Right lobe of liver (tissue), 6 donors: ENCODE data around the gene KMT5C. TPM values are rescaled to one million over a fixed set of nuclear protein-coding genes. Genes with fewer than 3 reads are reported as not detected.

ENCODE experiments used
- ATAC-seq, 4 donors: fragments of 200-7000 bp; cut with Tn5 transposase; one replicate each; pipeline ENCODE4 v1.9.1; 2020; ENCODE audit warnings: mild to moderate bottlenecking in 4 of 4, moderate library complexity in 4 of 4
- DNase-seq, 3 donors: peaks; one replicate each; pipeline ENCODE4 v3.0.0-alpha.2; 2020
- H3K27ac ChIP-seq, 3 donors: fragments of 200-600 bp; one replicate each; pipeline ENCODE4 v1.8.0; 2022
- H3K27me3 ChIP-seq, 2 donors: fragments of 200-600 bp; one replicate each; pipeline ENCODE4 v1.8.0; 2022
- H3K36me3 ChIP-seq, 4 donors: fragments of 200-600 bp; sonication (generic) in 1 of 4; one replicate each; pipeline versions ENCODE4 v1.5.1 to v1.8.0; 2017 to 2022; ENCODE audit warnings: control low read depth in 1 of 4
- H3K4me1 ChIP-seq, 4 donors: fragments of 200-600 bp; sonication (generic) in 1 of 4; one replicate each; pipeline versions ENCODE4 v1.5.1 to v1.8.0; 2017 to 2022; ENCODE audit warnings: control low read depth in 1 of 4
- H3K4me3 ChIP-seq, 3 donors: fragments of 200-600 bp; one replicate each; pipeline ENCODE4 v1.8.0; 2022
- H3K9me3 ChIP-seq, 4 donors: fragments of 200-600 bp; sonication (generic) in 1 of 4; one replicate each; pipeline versions ENCODE4 v1.5.1 to v1.8.0; 2017 to 2022; ENCODE audit warnings: control low read depth in 1 of 4
- POLR2A ChIP-seq: fragments of 450-650 bp; IDR thresholded peaks from one replicate; pipeline ENCODE4 v1.6.1; 2017; ENCODE audit warnings: antibody characterized with exemption, mild to moderate bottlenecking
- WGBS: methylation state at CpG from one replicate; pipeline ENCODE4 v1.1.6; 2018; ENCODE audit warnings: low coverage, low lambda C conversion rate; ENCODE audit not compliant: insufficient coverage; ENCODE audit errors: missing lambda C conversion rate; 5-methylcytosine and 5-hydroxymethylcytosine counted together
- intact Hi-C, 2 donors: fragments of 100-400 bp; cut with DNase I; formaldehyde crosslinking; loops; one replicate each; pipeline versions ENCODE4 v1.11.2 to v1.14.1; 2022
- total RNA-seq, 6 experiments: library from RNA; depleted of rRNA in 2 of 6; stranded (reverse); fragments of >200 nt in 2 of 6; fragmentation: NEBNext Ultra II Directional in 3 of 6; extraction: Animal tissue kit (Norgen Biotek cat#: 25700) in 3 of 6; gene quantifications; one replicate each; pipeline versions ENCODE4 v1.1.0 to v1.2.4, GENCODE V29; 2016 to 2023
- TF ChIP-seq, protein P1 (sequence below), 4 donors: fragments of 200-600 bp in 3 of 4; fragments of 450-650 bp in 1 of 4; IDR thresholded peaks; one replicate each; pipeline versions ENCODE4 v1.5.1 to v1.8.0; 2016 to 2022; ENCODE audit warnings: antibody characterized with exemption in 4 of 4, mild to moderate bottlenecking in 2 of 4
- donor health status: DM: no; HTN: yes; CAD: no.
- donor health status: DM: no; HTN: no; CAD: no.
- donor health status: DM: no; HTN: no; CAD: no.
- donor health status: DM: no; HTN: yes; CAD: no.
- donor health status: DM: no; HTN: yes; CAD: no.

KMT5C gene
- total RNA-seq, 6 experiments from 2014 or later = 2.3 to 5.3 (median 3.7) TPM

DNA sequence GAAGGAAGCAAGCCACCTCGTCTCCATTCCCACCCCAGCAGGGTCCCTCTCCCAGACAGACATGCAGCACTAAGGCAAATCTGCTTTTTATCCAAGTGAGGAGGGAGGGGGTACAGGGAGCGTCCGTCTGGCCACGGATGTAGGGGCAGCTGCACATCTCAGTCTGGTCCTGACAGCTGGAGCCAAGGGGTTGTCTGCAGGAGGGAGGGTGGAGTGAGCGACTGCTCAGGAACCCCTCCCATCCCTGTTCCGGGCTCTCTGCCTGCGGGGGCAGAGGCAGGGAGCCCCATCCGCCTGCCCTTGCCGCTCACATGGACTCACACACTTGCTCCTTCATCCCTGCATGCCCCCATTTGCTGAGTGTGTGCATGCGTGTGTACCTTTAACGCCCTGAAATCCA is 39.5 kb downstream of the KMT5C start:
- Histone ChIP-seq H3K27ac (no peak overlapping the region), H3K36me3 (no peaks in the 10 kb centered on the region), H3K27me3 (peaks cover 0 to 8% of the 10 kb centered on the region in 2 donors), H3K4me1 (peaks cover 0 to 6% (median 2%) of the 10 kb centered on the region in 4 donors), H3K9me3 (no peaks in the 10 kb centered on the region), H3K4me3 (no peak overlapping the region)
- intact Hi-C loops = loop anchor here in 1 of 2 donors (10.0 kb wide), 1 partner anchor 84 kb away; no protein-coding TSS in a partner anchor
- TF ChIP-seq POLR2A = no peak
- TF ChIP-seq, protein P1, sequence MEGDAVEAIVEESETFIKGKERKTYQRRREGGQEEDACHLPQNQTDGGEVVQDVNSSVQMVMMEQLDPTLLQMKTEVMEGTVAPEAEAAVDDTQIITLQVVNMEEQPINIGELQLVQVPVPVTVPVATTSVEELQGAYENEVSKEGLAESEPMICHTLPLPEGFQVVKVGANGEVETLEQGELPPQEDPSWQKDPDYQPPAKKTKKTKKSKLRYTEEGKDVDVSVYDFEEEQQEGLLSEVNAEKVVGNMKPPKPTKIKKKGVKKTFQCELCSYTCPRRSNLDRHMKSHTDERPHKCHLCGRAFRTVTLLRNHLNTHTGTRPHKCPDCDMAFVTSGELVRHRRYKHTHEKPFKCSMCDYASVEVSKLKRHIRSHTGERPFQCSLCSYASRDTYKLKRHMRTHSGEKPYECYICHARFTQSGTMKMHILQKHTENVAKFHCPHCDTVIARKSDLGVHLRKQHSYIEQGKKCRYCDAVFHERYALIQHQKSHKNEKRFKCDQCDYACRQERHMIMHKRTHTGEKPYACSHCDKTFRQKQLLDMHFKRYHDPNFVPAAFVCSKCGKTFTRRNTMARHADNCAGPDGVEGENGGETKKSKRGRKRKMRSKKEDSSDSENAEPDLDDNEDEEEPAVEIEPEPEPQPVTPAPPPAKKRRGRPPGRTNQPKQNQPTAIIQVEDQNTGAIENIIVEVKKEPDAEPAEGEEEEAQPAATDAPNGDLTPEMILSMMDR (IDR thresholded peaks at IDR 0.05) = no peak
- DNase-seq (no peak), ATAC-seq (no peak)
- WGBS = 77% methylated on average over 7 of the region's 11 CpGs

DNA sequence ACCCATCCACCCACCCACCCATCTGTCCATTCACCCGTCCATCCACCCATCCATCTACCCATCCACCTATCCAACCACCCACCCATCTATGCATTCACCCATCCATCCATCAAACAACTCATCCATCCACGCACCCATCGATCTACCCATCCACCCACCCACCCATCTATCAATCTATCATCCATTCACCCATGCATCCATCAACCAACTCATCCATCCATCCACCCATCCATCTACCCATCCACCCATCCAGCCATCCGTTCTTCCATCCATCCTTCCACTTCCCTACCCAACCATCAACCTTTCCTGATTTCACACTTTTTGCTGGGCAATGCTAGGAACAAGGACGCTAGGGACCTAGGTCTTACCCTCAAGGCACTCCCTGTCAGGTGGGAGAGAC is 42.3 kb downstream of the KMT5C start:
- no peaks in the 10 kb centered on the region for H3K27me3 ChIP-seq
- DNase-seq = no peak
- no peak overlapping the region for H3K27ac ChIP-seq
- TF ChIP-seq, protein P1 (IDR thresholded peaks at IDR 0.05) = no peak
- TF ChIP-seq POLR2A = no peak
- no peaks in the 10 kb centered on the region for H3K9me3 ChIP-seq
- intact Hi-C loops = no loop called here
- no peak for ATAC-seq
- H3K36me3 ChIP-seq = peaks cover 0 to 5% (median under 1%) of the 10 kb centered on the region in 4 donors
- peaks cover 0 to 21% (median 8%) of the 10 kb centered on the region in 4 donors for H3K4me1 ChIP-seq
- 95% methylated on average over 5 of the region's 5 CpGs for WGBS
- H3K4me3 ChIP-seq = no peak overlapping the region

DNA sequence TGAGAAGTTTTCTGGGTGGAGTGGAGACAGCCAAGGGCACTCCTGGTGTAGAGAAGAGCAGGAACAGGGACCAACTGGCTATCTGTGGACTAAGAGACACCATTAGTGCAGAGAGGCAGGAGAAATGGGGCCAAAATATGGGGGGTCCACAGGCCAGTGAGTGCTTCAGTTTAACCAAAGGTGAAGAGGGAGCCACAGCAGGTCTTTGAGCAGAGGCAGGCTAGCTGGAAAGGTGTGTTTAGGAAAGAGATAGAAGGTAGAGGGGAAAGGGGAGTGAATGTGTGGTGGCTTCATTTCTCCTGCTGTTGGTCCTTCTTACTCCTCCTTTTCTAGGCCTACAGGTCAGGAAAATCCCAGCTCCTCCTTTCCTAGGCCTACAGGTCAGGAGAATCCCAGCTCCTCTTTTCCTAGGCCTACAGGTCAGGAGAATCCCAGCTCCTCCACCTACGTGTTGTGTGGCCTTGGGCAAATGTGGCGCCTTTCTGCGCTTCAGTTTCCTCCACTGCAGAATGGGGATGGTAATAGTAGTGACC is 42.9 kb downstream of the KMT5C start:
- Histone ChIP-seq H3K9me3 (no peaks in the 10 kb centered on the region), H3K36me3 (peaks cover 0 to 10% (median 4%) of the 10 kb centered on the region in 4 donors), H3K27me3 (no peaks in the 10 kb centered on the region), H3K4me3 (no peak overlapping the region), H3K4me1 (peaks cover 0 to 27% (median 11%) of the 10 kb centered on the region in 4 donors), H3K27ac (no peak overlapping the region)
- no peak for ATAC-seq
- no peak for DNase-seq
- WGBS = no CpG with 5 or more reads among the region's 3 CpGs
- no peak for TF ChIP-seq POLR2A
- TF ChIP-seq, protein P1 (IDR thresholded peaks at IDR 0.05) = no peak
- intact Hi-C loops = no loop called here

DNA sequence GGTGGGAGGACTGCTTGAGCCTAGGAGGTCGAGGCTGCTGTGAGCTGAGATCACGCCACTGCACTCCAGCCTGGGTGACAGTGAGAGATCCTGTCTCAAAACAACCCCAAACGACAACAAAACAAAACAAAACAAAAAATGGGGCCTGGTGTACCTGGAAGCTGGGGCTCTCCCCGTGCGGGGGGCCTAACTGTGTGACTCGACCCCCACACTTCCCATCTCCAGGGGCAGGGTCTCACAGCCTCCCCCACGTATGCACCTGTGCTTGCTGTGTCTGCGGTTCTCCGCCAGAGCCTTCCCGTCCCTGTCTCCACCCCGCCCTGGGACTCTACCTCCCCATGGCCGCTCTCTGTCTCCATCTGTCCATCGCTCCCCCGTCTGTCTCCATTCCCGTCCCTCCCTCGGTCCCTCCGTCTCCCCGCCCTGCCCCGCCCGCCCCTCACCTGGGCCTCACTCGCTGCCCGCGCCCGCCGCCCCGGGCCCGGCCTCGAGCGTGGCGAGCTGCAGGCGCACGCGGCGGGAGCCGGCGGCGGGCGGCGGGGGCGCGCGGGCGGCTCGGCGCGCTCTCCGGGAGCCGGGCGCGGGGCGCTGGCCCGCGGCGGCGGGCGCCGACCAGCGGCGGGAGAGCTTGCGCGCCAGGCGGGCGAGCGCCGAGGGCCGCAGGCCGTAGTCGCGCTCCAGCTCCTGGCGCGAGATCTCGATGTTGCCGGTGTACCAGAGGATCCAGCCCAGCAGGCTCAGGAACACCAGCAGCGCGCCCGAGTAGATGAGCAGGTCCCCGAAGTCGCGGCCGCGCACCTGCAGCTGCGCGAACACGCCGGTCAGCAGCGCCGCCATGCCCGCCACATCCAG is 43.8 kb downstream of the KMT5C start:
- Histone ChIP-seq H3K9me3 (no peaks in the 10 kb centered on the region), H3K4me3 (peak overlapping the region; percentile 89 to 96 (median 89)), H3K27ac (peak overlapping the region in 1 of 3 donors; percentile 92), H3K27me3 (no peaks in the 10 kb centered on the region), H3K4me1 (peaks cover 0 to 34% (median 15%) of the 10 kb centered on the region in 4 donors), H3K36me3 (peaks cover 0 to 19% (median 11%) of the 10 kb centered on the region in 4 donors)
- peak; percentile 1 to 17 (median 8) for ATAC-seq
- peak; percentile 55 to 71 (median 60) for DNase-seq
- peak; percentile 55 for TF ChIP-seq POLR2A
- TF ChIP-seq, protein P1 (IDR thresholded peaks at IDR 0.05) = peak; percentile 13 to 45 (median 21)
- 3% methylated on average over 15 of the region's 88 CpGs for WGBS
- intact Hi-C loops = no loop called here
